ENCODE data around the gene GORAB.
A peak's percentile ranks its signal among the peaks of the same experiment; 100 is the strongest.

GORAB gene

GRCh38 chr1:170538687-170539086 is 6.7 kb downstream of the GORAB start:
- DNase-seq (ENCODE audit: low spot score): no peak

- DNase-seq (ENCODE audit: low spot score): no peak
Measured at GRCh38 chr1:170539154-170539553, 7.2 kb downstream of the GORAB start.

DNA sequence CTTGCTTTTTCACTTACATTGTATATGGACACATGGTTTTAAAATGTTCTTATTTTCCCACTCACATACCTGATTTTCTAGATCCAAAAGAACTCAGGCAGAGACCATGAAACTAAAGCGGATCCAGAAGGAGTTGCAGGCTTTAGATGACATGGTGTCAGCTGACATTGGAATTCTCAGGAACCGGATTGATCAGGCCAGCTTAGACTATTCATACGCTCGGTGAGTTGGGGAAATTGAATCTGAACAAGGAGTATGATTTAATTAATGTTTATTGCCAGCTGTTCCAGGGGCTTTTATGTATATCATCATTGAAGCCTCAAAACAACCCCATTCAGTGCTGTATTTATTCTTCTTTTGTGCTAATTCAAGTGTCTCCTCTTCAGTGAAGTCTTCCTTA is 12.7 kb downstream of the GORAB start:
- DNase-seq (ENCODE audit: low spot score): no peak

DNA sequence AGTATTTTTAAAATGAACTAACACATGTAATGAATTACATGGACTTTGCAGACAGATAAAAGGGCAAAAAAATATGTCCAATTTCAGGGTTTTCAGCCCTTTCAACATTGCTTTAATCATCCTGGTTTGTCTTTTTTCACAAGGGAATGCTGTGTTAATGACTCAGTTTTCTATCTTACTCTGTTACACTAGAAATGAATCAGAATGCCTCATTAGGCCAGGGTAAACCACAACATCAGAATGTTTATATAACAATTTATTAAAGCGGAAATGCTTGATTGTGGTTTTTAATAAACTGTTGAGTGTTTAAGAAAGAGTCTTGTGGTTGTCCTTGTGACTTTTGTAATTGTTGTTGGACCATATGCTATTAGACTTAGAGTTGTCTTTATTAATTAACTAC is 13.5 kb downstream of the GORAB start:
- DNase-seq (ENCODE audit: low spot score): peak; percentile 74

DNA sequence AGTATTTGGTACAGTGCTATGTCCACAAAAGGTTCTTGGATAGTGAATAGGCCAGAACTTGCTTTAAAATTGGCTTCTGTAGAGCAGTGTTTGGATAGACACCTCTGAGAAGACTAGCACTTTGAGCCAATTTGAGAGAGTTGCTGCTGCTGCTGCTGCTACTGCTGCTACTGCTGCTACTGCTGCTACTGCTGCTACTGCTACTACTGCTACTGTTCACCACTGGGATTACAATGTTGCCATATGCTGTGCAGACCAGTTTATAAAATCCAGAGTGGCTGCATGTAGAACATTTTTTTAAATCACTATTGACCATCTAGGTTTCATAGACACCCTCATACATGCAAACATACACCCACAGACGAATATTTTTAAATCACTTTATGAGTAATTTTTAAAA is 15.3 kb downstream of the GORAB start:
- DNase-seq (ENCODE audit: low spot score): no peak

DNA sequence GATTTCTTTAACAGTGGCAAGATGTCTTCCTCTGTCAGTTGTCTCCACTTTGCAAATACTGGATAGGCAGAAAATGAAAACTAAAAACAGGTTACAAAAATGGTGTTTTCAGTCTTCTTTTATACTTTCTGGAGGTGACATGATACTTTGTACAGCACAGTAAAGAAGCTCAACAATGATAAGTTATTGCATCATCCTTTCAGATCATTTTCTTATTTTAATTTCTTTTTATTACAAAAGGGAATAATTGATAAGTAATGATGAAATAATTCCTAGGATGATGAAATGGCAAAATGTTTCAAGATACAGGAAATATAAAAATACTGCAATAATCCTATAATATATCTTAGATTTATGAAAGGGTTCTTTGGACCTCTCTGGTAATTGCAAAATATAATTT is 16.5 kb downstream of the GORAB start:
- DNase-seq (ENCODE audit: low spot score): no peak

DNA sequence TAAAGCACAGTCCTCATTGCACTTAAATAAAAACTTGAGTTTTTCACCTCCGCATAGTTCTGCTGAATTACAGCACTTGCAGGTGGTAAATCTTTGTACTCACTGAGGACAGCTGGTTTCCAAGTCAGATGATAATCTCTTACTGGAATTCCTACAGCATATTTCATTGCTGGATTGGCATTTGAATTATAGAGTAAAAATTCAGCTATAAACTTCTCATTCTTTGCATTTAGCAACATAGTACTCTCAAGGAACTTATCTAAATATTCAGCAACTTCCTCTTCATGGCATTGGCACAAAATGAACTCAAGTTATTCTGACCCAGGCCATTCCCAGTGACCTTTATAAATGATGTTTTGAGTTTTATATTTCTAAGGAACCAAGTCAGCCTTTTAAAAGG is 23.4 kb downstream of the GORAB start:
- peak; percentile 11 for DNase-seq (ENCODE audit: low spot score)

DNA sequence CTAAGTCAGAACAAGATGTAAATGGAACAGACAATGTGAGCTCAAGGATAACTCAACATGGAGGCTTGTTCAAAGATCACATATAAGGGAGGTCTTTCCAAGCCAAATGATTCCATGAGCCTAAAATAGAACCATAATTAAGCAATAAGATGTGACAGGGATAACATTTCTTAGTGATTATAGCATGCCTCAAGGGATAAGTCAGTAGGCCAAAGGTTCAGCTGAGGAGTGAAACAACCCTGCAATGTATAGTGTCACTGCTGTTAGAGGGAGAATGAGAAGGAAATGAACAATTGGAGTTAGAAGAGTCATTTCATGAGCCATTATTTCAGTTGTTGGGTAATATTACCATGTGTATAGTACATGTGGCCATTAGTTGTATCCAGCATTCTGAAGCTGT is 25.0 kb downstream of the GORAB start:
- DNase-seq (ENCODE audit: low spot score): no peak

- no peak for DNase-seq (ENCODE audit: low spot score)
Measured at GRCh38 chr1:170558731-170559130, 26.8 kb downstream of the GORAB start.

GRCh38 chr1:170559166-170559565 is 27.2 kb downstream of the GORAB start:
- no peak for DNase-seq (ENCODE audit: low spot score)

DNA sequence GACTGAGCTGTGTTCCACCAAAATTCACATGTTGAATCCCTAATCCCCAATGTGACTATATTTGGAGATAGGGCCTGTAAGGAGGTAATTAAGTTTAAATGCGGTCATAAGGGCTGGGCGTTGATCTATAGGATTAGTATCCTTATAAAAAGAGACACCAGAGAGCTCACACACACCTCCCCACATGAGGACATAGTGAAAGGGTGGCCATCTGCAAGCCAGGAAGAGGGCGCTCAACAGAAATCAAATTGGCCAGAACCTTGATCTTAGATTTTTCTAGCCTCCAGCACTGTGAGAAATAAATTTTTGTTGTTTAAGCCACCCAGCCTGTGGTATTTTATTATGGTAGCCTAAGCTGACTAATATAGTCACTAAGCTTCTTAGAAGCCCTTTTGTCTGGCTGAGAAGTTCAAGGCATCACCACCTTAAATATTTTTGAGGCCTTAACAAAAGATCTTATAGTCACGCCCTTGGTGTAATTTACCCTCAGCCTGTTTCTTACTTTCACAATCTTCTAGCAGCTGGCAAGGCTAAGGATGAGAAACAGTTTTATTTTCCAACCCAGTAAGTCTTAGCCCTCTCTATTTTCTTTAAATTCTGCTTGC is 28.8 kb downstream of the GORAB start:
- no peak for DNase-seq (ENCODE audit: low spot score)

DNA sequence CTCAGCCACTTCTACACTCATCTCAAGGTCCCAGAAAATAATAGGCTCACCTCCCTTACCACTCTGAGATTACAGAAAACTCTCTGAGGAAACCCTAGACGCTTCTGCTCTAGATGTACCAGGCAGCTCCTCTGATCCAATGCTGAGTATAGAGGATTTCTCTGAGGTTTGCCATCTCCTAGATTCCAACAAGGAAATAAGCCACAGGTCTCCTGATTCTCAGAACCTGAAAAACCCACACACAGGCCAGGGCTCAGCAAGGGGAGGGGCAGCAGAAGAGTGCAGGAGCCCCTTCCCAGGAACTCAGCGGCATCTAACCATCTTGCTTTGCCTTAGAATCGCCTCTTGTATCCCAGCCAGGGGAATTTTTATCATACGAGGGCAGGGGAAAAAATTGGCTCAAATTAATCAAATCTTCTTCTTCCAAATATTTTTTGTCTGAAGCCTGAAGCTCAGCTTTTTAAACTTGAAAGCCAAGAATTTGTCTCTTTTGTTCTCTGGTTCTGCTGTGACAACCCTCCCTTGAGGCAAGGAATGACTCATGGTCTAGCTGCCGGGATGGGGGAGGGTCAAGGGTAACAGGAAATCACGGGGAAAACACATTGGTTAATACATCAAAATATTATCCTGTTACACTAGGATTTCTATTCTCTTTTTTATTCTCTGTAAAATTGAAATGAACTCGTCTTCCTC is 30.8 kb downstream of the GORAB start:
- DNase-seq (ENCODE audit: low spot score): peak; percentile 83

GRCh38 chr1:170567214-170567613 is 35.2 kb downstream of the GORAB start:
- DNase-seq (ENCODE audit: low spot score): no peak

- no peak for DNase-seq (ENCODE audit: low spot score)
Measured at GRCh38 chr1:170568197-170568596, 36.2 kb downstream of the GORAB start.

DNA sequence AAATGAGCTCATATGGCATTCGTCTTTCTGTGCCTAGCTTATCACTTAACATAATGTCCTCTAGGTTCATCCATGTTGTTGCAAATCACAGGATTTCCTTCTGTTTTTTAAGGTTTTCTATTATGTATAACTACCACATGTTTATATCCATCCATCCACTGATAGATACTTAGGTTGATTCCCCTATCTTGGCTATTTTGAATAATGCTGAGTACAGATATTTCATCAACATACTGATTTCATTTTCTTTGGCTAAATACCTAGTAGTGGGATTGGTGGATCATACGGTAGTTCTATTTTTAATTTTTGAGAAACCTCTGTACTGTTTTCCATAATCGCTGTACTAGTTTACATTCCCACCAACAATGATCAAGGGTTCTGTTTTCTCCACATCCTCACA is 45.0 kb downstream of the GORAB start:
- DNase-seq (ENCODE audit: low spot score): no peak

- no peak for DNase-seq (ENCODE audit: low spot score)
Measured at GRCh38 chr1:170578359-170578758, 46.4 kb downstream of the GORAB start.

DNA sequence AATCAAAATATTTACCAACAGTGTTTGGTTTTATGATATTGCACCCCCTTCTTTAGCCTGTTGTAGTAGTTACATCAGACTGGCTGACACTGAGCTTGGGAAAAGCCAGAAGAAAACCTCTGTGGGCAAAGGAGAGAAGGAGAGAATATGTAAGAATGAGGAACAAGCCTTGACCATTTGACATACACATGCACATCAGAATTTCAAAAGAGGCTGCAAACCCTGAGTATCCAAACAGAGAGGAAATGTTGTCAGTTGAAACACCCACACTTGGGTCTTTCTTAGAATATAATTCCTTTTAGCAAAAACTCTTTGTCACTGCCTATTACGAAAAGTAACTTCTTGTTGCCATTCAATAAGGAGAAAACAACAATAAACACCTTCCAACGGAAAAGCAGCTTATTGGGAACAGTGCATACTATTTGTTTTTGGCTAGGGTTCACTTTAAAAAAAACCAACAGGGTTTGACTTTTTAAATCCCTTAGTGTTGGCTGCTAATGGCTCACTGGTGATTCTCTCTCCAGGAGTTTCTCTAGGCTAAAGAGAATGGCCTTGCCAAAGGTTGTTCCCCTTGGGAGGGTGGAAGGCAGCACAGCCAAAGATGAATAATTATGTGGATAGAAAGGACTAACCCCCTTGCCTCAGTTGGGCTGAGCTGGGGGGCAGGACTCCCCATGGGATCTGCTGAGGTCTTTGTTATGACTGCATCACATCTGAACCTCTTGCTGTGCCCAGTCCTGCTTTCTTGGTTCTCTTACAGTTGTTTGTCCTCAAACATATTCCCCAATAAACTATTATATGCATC is 48.9 kb downstream of the GORAB start:
- no peak for DNase-seq (ENCODE audit: low spot score)

DNA sequence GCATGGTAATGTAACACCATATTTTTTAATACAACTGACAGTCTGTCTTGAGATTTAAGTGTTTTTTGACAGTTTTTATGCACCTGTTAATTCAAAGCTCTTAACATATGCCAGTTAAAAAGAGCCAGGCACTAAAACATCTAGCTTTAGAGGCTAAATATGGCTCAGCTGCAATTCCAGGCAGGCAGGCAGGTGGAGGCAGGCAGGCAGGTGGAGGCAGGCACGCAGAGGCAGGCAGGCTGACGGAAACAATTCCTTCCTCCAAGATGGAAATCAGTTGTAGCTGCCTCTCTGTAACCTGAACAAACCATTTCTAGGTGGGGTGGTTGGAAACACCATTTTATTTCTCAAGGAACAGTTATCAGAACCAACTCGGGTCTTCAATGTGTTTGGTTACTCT is 51.2 kb downstream of the GORAB start:
- no peak for DNase-seq (ENCODE audit: low spot score)

GRCh38 chr1:170586321-170587252 is 54.6 kb downstream of the GORAB start:
- DNase-seq (ENCODE audit: low spot score): peak; percentile 41

DNA sequence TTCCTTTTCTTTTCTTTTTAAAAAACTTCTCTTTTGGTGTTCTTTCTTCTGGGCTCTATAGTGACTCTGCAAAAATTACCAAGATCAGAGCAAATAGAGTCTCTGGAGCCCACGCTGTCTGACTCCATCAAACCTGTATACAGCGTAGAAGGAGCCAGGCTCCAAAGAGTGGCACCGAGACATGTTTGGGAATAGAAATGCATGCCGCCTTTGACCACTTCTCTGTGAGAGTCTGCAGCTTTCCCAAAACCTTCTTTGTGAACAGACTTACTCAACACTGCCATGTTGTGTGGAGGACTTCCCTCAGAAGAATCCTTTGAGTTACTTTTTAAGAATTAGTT is 55.3 kb downstream of the GORAB start:
- DNase-seq (ENCODE audit: low spot score): no peak

DNA sequence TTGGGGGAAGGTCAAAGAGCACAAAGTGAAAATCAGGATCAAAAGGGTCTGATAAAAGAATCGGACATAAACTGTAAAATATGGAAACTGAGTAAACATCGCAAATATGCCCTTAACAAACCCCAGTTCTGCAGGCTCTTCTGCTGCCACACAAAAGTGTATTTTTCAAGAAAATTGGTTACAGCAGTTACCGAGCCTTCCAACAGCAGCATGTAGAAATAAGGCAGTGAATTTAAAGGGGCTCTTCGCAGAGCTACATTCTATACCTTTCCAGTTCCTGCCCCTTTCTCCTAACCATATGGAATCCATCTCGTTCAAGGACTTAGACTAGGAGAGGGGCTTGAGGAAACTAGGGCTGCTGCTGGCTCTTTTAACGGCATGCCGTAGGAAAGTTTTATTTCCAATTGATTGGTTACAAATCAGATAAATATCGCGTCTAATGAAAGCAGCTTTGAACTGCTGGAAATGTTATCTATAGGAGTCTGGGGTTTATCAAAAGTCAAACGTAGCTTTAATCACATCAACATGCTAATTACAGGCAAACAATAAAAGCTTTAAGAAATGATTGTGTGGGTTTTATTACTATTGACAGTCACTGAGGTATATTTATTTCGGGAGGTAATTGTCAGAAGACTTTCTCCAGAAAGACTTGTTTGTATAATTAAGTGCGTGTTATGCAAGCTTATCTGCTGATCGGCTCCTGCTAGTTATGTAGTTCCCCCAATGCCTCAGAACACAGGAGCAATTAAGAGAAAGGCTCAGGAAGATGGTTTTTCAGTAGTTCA is 59.1 kb downstream of the GORAB start:
- DNase-seq (ENCODE audit: low spot score): no peak
